Brain microvascular endothelial cell (primary cell): ENCODE results near the gene VPS13C.
"Not testable (repeated sequence)": the region's sequence is repeated elsewhere in the genome, so short reads cannot be mapped to it uniquely, and the experiment has no call there.

ENCODE experiments used
- DNase-seq: peaks from one replicate; pipeline ENCODE4 v3.0.0-alpha.2; 2020
- H3K27ac ChIP-seq: fragments of 250-450 bp; sonication (Bioruptor Pico); 2 replicates; pipeline ENCODE4 v1.5.1; 2020; ENCODE audit warnings: mild to moderate bottlenecking, moderate library complexity
- H3K27me3 ChIP-seq: fragments of 250-450 bp; sonication (Bioruptor Pico); replicated peaks from 2 replicates; pipeline ENCODE4 v1.5.1; 2020; ENCODE audit warnings: mild to moderate bottlenecking
- H3K36me3 ChIP-seq: fragments of 250-450 bp; sonication (Bioruptor Pico); replicated peaks from 2 replicates; pipeline ENCODE4 v1.5.1; 2020; ENCODE audit warnings: mild to moderate bottlenecking
- H3K4me3 ChIP-seq: 2 replicates; pipeline ENCODE4 v1.5.1; 2011; ENCODE audit warnings: low read depth, mild to moderate bottlenecking, control low read depth, low read length, moderate library complexity
- CTCF ChIP-seq: IDR thresholded peaks from 2 replicates; pipeline ENCODE4 v1.5.1; 2011; ENCODE audit warnings: low read depth, mild to moderate bottlenecking, moderate library complexity, low read length, control low read depth, inconsistent platforms; ENCODE audit errors: missing control alignments
- in situ Hi-C: cut with HindIII; loops from 2 replicates; pipeline ENCODE4 v1.10.0; 2017; ENCODE audit warnings: low sequenced_read_pairs, low pct_ligation_motif_present

Gene VPS13C

GRCh38 chr15:62026487-62027262 is 33.6 kb downstream of the VPS13C start:
- H3K27ac ChIP-seq, result no peak overlapping the region
- in situ Hi-C loops, result no loop called here
- no peaks in the 10 kb centered on the region for H3K36me3 ChIP-seq
- no peak for DNase-seq
- H3K4me3 ChIP-seq, result no peak overlapping the region
- no peak for TF ChIP-seq CTCF
- H3K27me3 ChIP-seq, result no peaks in the 10 kb centered on the region

GRCh38 chr15:62021991-62022600 is 38.2 kb downstream of the VPS13C start:
- in situ Hi-C loops, result no loop called here
- Histone ChIP-seq H3K27me3 (no peaks in the 10 kb centered on the region), H3K4me3 (no peak overlapping the region), H3K36me3 (peaks cover 6% of the 10 kb centered on the region), H3K27ac (no peak overlapping the region)
- peak; percentile 53 for TF ChIP-seq CTCF
- no peak for DNase-seq

- H3K27ac ChIP-seq, result no peak overlapping the region
- in situ Hi-C loops, result no loop called here
- no peaks in the 10 kb centered on the region for H3K27me3 ChIP-seq
- peaks cover 6% of the 10 kb centered on the region for H3K36me3 ChIP-seq
- no peak for TF ChIP-seq CTCF
- DNase-seq, result no peak
- no peak overlapping the region for H3K4me3 ChIP-seq
Measured at GRCh38 chr15:62020576-62021160, 39.6 kb downstream of the VPS13C start.

- DNase-seq, H3K27me3 ChIP-seq, H3K27ac ChIP-seq, in situ Hi-C loops, H3K36me3 ChIP-seq, H3K4me3 ChIP-seq: not testable (repeated sequence)
Measured at GRCh38 chr15:62005354-62005753, 54.9 kb downstream of the VPS13C start.

GRCh38 chr15:61997786-61998185 is 62.5 kb downstream of the VPS13C start:
- no peak for TF ChIP-seq CTCF
- H3K36me3 ChIP-seq, result no peaks in the 10 kb centered on the region
- no peak overlapping the region for H3K4me3 ChIP-seq

GRCh38 chr15:61996056-61996635 is 64.1 kb downstream of the VPS13C start:
- Histone ChIP-seq H3K27ac (no peak overlapping the region), H3K27me3 (no peaks in the 10 kb centered on the region), H3K36me3 (no peaks in the 10 kb centered on the region), H3K4me3 (no peak overlapping the region)
- in situ Hi-C loops, result no loop called here
- TF ChIP-seq CTCF, result no peak
- no peak for DNase-seq

More at GRCh38 chr15:61997786-61998185, 62.5 kb downstream of the VPS13C start:
- Histone ChIP-seq H3K27ac (no peak overlapping the region), H3K27me3 (no peaks in the 10 kb centered on the region)
- in situ Hi-C loops, result no loop called here
- DNase-seq, result no peak
